ENCODE results near the gene TRMU.

DNA sequence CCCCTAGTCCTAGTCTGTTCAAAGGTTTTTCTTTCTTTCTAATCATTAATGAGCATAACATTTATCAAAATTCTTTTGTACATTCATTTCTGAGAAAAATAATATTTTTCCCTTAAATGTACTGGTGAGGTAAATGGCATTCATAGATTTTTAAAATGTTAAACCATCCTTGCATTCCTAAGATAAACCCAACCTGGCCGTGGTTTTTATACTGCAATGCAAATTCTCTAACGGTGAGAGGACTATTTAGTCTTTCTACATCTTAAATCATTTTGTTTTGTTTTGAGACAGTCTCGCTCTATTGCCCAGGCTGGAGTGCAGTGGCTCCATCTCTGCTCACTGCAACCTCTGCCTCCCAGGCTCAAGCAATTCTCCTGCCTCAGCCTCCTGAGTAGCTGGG is 40.6 kb downstream of the TRMU start:
- TF ChIP-seq EZH2 (IDR thresholded peaks at IDR 0.05; ENCODE audit: borderline replicate concordance, low read depth, low read length, severe bottlenecking) = no peak
- no peak for TF ChIP-seq CTCF (IDR thresholded peaks at IDR 0.05; ENCODE audit: extremely low read depth in 1 of 2, insufficient read depth in 1 of 2, low read depth in 1 of 2, low read length in 2 of 2)
- TF ChIP-seq JUN (IDR thresholded peaks at IDR 0.05; ENCODE audit: borderline replicate concordance, insufficient read depth, insufficient read length, low read depth) = no peak
- TF ChIP-seq POLR2A (IDR thresholded peaks at IDR 0.05; ENCODE audit: low read depth, low read length) = no peak
- no peak for TF ChIP-seq MYC (IDR thresholded peaks at IDR 0.05; ENCODE audit: low read depth, low read length)

Data from endothelial cell of umbilical vein (primary cell).